ENCODE results near the gene TMPRSS11D.

TMPRSS11D gene, protein sequence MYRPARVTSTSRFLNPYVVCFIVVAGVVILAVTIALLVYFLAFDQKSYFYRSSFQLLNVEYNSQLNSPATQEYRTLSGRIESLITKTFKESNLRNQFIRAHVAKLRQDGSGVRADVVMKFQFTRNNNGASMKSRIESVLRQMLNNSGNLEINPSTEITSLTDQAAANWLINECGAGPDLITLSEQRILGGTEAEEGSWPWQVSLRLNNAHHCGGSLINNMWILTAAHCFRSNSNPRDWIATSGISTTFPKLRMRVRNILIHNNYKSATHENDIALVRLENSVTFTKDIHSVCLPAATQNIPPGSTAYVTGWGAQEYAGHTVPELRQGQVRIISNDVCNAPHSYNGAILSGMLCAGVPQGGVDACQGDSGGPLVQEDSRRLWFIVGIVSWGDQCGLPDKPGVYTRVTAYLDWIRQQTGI

GRCh38 chr4:67883902-67884301 is at the start of gene TMPRSS11D:
TMPRSS11D (minus strand) TSS chr4:67884002; CDS start chr4:67883933, 69 bp downstream.
- H3K36me3 Mint-ChIP-seq (ENCODE audit: low read depth), result no peaks in the 10 kb centered on the region
- H3K27ac Mint-ChIP-seq, result no peak within 1 kb of the TSS
- H3K4me1 Mint-ChIP-seq (ENCODE audit: low read depth), result no peaks in the 10 kb centered on the region
- H3K9me3 Mint-ChIP-seq, result no peaks in the 10 kb centered on the region
- H3K4me3 Mint-ChIP-seq, result no peak within 1 kb of the TSS
- H3K27me3 Mint-ChIP-seq, result no peaks in the 10 kb centered on the region

GRCh38 chr4:67933038-67933437 is 49.2 kb upstream of the TMPRSS11D start:
- H3K4me1 Mint-ChIP-seq (ENCODE audit: low read depth), result no peaks in the 10 kb centered on the region
- H3K36me3 Mint-ChIP-seq (ENCODE audit: low read depth), result no peaks in the 10 kb centered on the region
- no peak overlapping the region for H3K4me3 Mint-ChIP-seq

GRCh38 chr4:67931256-67931655 is 47.5 kb upstream of the TMPRSS11D start:
- Mint-ChIP-seq H3K4me1 (ENCODE audit: low read depth) (no peaks in the 10 kb centered on the region), H3K9me3 (no peaks in the 10 kb centered on the region)

More at GRCh38 chr4:67933038-67933437, 49.2 kb upstream of the TMPRSS11D start:
- Mint-ChIP-seq H3K27ac (no peak overlapping the region), H3K9me3 (no peaks in the 10 kb centered on the region), H3K27me3 (no peaks in the 10 kb centered on the region)

GRCh38 chr4:67929426-67929825 is 45.6 kb upstream of the TMPRSS11D start:
- H3K36me3 Mint-ChIP-seq (ENCODE audit: low read depth), result no peaks in the 10 kb centered on the region
- no peak overlapping the region for H3K27ac Mint-ChIP-seq
- H3K9me3 Mint-ChIP-seq, result no peaks in the 10 kb centered on the region
- no peak overlapping the region for H3K4me3 Mint-ChIP-seq
- H3K4me1 Mint-ChIP-seq (ENCODE audit: low read depth), result no peaks in the 10 kb centered on the region
- peaks cover 4% of the 10 kb centered on the region for H3K27me3 Mint-ChIP-seq

More at GRCh38 chr4:67931256-67931655, 47.5 kb upstream of the TMPRSS11D start:
- Mint-ChIP-seq H3K27me3 (peaks cover 4% of the 10 kb centered on the region), H3K36me3 (ENCODE audit: low read depth) (no peaks in the 10 kb centered on the region), H3K4me3 (no peak overlapping the region), H3K27ac (no peak overlapping the region)

GRCh38 chr4:67928546-67928945 is 44.7 kb upstream of the TMPRSS11D start:
- Mint-ChIP-seq H3K36me3 (ENCODE audit: low read depth) (no peaks in the 10 kb centered on the region), H3K27ac (no peak overlapping the region), H3K9me3 (no peaks in the 10 kb centered on the region), H3K27me3 (peaks cover 4% of the 10 kb centered on the region), H3K4me1 (ENCODE audit: low read depth) (no peaks in the 10 kb centered on the region), H3K4me3 (no peak overlapping the region)

DNA sequence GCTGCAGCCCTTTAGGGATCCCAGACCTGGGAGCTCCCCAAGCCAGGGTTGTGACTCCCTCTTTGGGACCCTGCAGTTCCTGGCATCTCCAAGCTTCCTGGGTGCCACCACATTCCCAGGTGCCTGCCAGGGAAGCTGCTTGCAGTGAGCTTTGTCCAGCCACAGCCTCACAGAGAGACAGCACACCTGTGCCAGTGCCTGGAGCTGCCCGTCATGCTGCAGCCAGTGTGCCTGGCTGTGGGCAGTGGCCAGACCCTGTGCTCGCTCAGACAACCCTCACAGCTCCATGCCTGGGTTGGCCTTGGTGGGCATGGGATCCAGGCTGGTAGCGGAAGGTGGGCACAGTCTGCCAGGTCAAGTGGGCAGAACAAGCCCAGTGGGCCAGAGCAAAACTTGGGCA is 43.4 kb upstream of the TMPRSS11D start:
- H3K36me3 Mint-ChIP-seq (ENCODE audit: low read depth), result no peaks in the 10 kb centered on the region
- no peaks in the 10 kb centered on the region for H3K9me3 Mint-ChIP-seq
- H3K4me1 Mint-ChIP-seq (ENCODE audit: low read depth), result no peaks in the 10 kb centered on the region
- no peak overlapping the region for H3K4me3 Mint-ChIP-seq
- peaks cover 4% of the 10 kb centered on the region for H3K27me3 Mint-ChIP-seq
- no peak overlapping the region for H3K27ac Mint-ChIP-seq

GRCh38 chr4:67926485-67926884 is 42.7 kb upstream of the TMPRSS11D start:
- no peaks in the 10 kb centered on the region for H3K9me3 Mint-ChIP-seq
- no peaks in the 10 kb centered on the region for H3K36me3 Mint-ChIP-seq (ENCODE audit: low read depth)
- H3K27me3 Mint-ChIP-seq, result peaks cover 4% of the 10 kb centered on the region
- no peak overlapping the region for H3K27ac Mint-ChIP-seq
- no peaks in the 10 kb centered on the region for H3K4me1 Mint-ChIP-seq (ENCODE audit: low read depth)
- H3K4me3 Mint-ChIP-seq, result no peak overlapping the region

DNA sequence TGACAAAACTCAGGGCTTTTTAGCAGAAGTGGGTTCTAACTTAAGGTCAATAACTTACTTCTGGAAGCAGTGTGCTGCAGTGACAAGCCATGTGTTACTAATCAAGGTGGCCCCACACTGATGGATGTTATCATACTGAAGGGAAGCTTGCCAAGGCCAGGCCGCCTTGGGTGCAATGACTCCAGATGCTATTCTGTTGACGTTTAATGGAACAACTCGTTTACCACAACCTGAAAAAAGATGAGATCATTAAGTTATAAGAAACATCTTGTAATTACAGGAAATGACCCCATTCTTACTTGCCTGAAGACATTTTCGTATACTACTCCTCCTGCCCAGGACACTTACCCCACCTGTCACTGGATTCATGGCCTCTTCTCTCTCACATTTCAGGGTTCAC is 38.9 kb upstream of the TMPRSS11D start:
- H3K4me3 Mint-ChIP-seq, result no peak overlapping the region
- H3K4me1 Mint-ChIP-seq (ENCODE audit: low read depth), result no peaks in the 10 kb centered on the region
- peaks cover 3% of the 10 kb centered on the region for H3K27me3 Mint-ChIP-seq
- no peak overlapping the region for H3K27ac Mint-ChIP-seq
- no peaks in the 10 kb centered on the region for H3K9me3 Mint-ChIP-seq
- no peaks in the 10 kb centered on the region for H3K36me3 Mint-ChIP-seq (ENCODE audit: low read depth)

- H3K27ac Mint-ChIP-seq, result no peak overlapping the region
- H3K4me1 Mint-ChIP-seq (ENCODE audit: low read depth), result no peaks in the 10 kb centered on the region
- H3K27me3 Mint-ChIP-seq, result no peaks in the 10 kb centered on the region
- no peak overlapping the region for H3K4me3 Mint-ChIP-seq
- no peaks in the 10 kb centered on the region for H3K36me3 Mint-ChIP-seq (ENCODE audit: low read depth)
- no peaks in the 10 kb centered on the region for H3K9me3 Mint-ChIP-seq
Observed at GRCh38 chr4:67918428-67918827, 34.6 kb upstream of the TMPRSS11D start.

- no peaks in the 10 kb centered on the region for H3K36me3 Mint-ChIP-seq (ENCODE audit: low read depth)
- no peak overlapping the region for H3K27ac Mint-ChIP-seq
- H3K4me3 Mint-ChIP-seq, result no peak overlapping the region
- no peaks in the 10 kb centered on the region for H3K27me3 Mint-ChIP-seq
- H3K9me3 Mint-ChIP-seq, result no peaks in the 10 kb centered on the region
- no peaks in the 10 kb centered on the region for H3K4me1 Mint-ChIP-seq (ENCODE audit: low read depth)
Observed at GRCh38 chr4:67915400-67915966, 31.7 kb upstream of the TMPRSS11D start.

DNA sequence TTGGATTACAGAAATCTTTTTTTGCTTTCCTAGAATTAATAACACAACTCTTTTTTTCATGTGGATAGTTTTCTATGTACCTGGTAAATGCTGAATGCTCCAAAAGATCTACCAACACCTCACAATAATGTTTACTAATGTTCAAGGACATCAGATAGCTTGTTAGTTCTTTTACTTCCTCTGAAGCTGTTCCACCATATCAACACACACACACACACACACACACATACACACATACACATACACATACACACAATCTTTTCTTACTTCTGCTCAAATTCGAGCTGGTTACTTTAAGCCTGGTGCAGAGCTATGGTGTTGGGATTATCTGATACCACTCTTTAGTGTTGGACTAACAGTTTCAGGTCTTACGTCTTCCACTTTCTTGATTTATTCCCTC is 28.3 kb upstream of the TMPRSS11D start:
- no peak overlapping the region for H3K27ac Mint-ChIP-seq
- H3K9me3 Mint-ChIP-seq, result no peaks in the 10 kb centered on the region
- no peaks in the 10 kb centered on the region for H3K4me1 Mint-ChIP-seq (ENCODE audit: low read depth)
- H3K4me3 Mint-ChIP-seq, result no peak overlapping the region
- no peaks in the 10 kb centered on the region for H3K27me3 Mint-ChIP-seq
- H3K36me3 Mint-ChIP-seq (ENCODE audit: low read depth), result no peaks in the 10 kb centered on the region

DNA sequence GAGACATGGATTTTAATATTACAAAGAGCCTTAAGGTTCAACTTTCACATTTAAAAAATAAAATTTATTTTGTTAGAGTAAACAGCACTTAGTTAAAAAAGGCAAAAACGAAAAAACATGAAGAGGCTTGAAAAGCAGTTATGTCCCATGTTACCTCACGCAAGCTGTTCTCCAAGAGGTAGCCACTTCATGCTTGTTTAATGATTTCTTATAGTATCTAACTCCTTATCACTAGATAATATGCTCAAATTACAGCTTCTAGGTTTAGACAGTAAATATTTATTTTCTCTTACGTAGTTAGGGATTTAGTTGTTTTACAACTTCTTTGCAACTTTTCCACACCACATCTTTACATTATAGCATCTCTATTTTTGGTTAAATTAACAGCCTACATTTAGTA is 27.8 kb upstream of the TMPRSS11D start:
- Mint-ChIP-seq H3K27ac (no peak overlapping the region), H3K4me1 (ENCODE audit: low read depth) (no peaks in the 10 kb centered on the region), H3K36me3 (ENCODE audit: low read depth) (no peaks in the 10 kb centered on the region), H3K27me3 (no peaks in the 10 kb centered on the region), H3K4me3 (no peak overlapping the region), H3K9me3 (no peaks in the 10 kb centered on the region)

DNA sequence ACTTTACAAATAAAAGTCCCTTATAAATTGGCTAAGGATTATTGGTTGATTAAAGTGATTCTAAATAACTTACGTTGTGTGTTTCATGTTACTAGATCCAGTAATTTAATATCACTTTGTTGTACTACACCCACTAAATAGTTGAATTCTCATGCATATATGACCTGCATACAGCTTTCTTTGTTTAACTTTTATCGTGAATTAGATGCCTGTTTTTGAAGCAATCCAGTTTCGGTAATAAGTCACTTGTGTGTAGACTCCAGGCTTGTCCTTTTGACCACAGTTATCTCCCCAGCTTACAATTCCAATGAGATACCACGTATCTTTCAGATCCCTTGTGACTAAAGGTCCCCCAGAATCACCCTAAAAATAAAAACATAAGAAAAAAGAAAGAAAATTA is 27.3 kb upstream of the TMPRSS11D start:
- H3K4me1 Mint-ChIP-seq (ENCODE audit: low read depth), result no peaks in the 10 kb centered on the region
- H3K27ac Mint-ChIP-seq, result no peak overlapping the region
- H3K4me3 Mint-ChIP-seq, result no peak overlapping the region
- H3K9me3 Mint-ChIP-seq, result no peaks in the 10 kb centered on the region
- no peaks in the 10 kb centered on the region for H3K27me3 Mint-ChIP-seq
- no peaks in the 10 kb centered on the region for H3K36me3 Mint-ChIP-seq (ENCODE audit: low read depth)

DNA sequence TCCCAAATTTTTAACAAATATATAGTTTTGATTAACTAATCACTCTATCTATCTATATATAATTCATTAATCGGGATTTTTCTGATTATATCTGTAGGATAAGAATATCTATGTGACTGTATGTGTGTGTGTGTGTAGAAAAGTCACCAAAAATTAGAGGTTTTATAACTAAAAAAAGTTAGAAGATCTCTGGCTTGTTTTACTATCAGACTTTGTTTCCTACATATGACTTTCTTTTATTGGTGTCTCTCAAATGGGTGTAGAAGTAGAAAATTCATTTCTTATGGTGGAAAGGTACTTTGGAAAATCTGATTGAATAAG is 26.7 kb upstream of the TMPRSS11D start:
- Mint-ChIP-seq H3K36me3 (ENCODE audit: low read depth) (no peaks in the 10 kb centered on the region), H3K27me3 (peaks cover 4% of the 10 kb centered on the region), H3K4me3 (no peak overlapping the region), H3K27ac (no peak overlapping the region), H3K9me3 (peaks cover 3% of the 10 kb centered on the region), H3K4me1 (ENCODE audit: low read depth) (no peaks in the 10 kb centered on the region)

DNA sequence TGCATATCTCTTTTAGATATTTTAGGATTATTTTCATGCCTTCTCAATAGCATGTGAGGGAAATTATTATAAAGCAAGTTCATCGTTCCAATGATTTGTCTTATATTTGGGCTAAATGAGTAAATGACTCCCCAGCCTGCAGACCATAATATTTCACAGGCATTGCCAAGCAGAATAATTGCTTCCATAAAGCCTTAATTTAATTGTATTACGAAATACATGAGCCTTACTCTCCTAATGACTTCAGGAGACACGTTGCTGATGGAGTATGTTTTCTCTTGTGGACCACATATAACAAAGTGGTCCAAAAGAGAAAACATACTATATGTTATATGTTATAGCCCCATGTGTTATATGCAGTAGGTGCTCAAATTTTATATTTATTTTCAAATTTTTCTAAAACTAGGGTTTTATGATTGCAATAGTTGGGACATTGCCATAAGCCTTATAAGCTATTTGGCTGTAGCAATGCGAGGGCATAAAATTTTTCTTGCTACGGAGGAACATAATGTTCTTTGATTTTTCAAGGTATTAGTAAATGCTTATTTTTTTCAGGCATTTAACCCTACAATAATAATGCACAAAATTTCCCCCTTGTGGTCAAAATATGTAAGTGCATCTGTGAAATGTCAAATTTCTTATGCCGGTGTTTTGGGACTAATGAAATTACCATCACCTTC is 26.2 kb upstream of the TMPRSS11D start:
- H3K36me3 Mint-ChIP-seq (ENCODE audit: low read depth), result no peaks in the 10 kb centered on the region
- no peak overlapping the region for H3K4me3 Mint-ChIP-seq
- H3K9me3 Mint-ChIP-seq, result peaks cover 5% of the 10 kb centered on the region
- H3K27me3 Mint-ChIP-seq, result peaks cover 9% of the 10 kb centered on the region
- no peak overlapping the region for H3K27ac Mint-ChIP-seq
- no peaks in the 10 kb centered on the region for H3K4me1 Mint-ChIP-seq (ENCODE audit: low read depth)

Measured in stimulated activated naive CD8-positive, alpha-beta T cell treated with anti-CD3 and anti-CD28 coated beads, Interleukin-15, Interleukin-2, amounts not matched to agents 100 ng/mL and 50 ng/mL, for 24 hours (primary cell).